GM19099 (cell line): ENCODE measurements around the gene IRF6.
A peak's percentile ranks its signal among the peaks of the same experiment; 100 is the strongest.

Experiments
- POLR2A ChIP-seq: IDR thresholded peaks from 3 replicates; pipeline ENCODE4 v1.6.1; 2011; ENCODE audit warnings: low read depth; ENCODE audit not compliant: insufficient read length; ENCODE audit errors: extremely low read depth

IRF6 gene

GRCh38 chr1:209783386-209783785 is 22.6 kb downstream of the IRF6 start:
- TF ChIP-seq POLR2A = no peak

GRCh38 chr1:209780268-209780667 is 25.7 kb downstream of the IRF6 start:
- no peak for TF ChIP-seq POLR2A

GRCh38 chr1:209778102-209778501 is 27.8 kb downstream of the IRF6 start:
- TF ChIP-seq POLR2A = no peak

GRCh38 chr1:209777587-209777986 is 28.4 kb downstream of the IRF6 start:
- TF ChIP-seq POLR2A = no peak

- TF ChIP-seq POLR2A = no peak
Measured at GRCh38 chr1:209775678-209776077, 30.3 kb downstream of the IRF6 start.

GRCh38 chr1:209774592-209774991 is 31.4 kb downstream of the IRF6 start:
- no peak for TF ChIP-seq POLR2A

- no peak for TF ChIP-seq POLR2A
Measured at GRCh38 chr1:209772126-209772525, 33.8 kb downstream of the IRF6 start.

GRCh38 chr1:209770636-209771415 is 35.1 kb downstream of the IRF6 start:
- TF ChIP-seq POLR2A = peak; percentile 4

- TF ChIP-seq POLR2A = no peak
Measured at GRCh38 chr1:209769971-209770370, 36.0 kb downstream of the IRF6 start.

GRCh38 chr1:209769171-209769904 is 36.6 kb downstream of the IRF6 start:
- no peak for TF ChIP-seq POLR2A

GRCh38 chr1:209768354-209768774 is 37.6 kb downstream of the IRF6 start:
- peak; percentile 70 for TF ChIP-seq POLR2A

- TF ChIP-seq POLR2A = no peak
Measured at GRCh38 chr1:209767706-209768105, 38.2 kb downstream of the IRF6 start.

GRCh38 chr1:209767096-209767495 is 38.8 kb downstream of the IRF6 start:
- no peak for TF ChIP-seq POLR2A

GRCh38 chr1:209766051-209766450 is 39.9 kb downstream of the IRF6 start:
- no peak for TF ChIP-seq POLR2A

GRCh38 chr1:209761011-209761635 is 44.8 kb downstream of the IRF6 start:
- TF ChIP-seq POLR2A = no peak
